HCT116 (cell line): ENCODE data around the gene FAM53B. TPM values are rescaled to one million over a fixed set of nuclear protein-coding genes. Genes with fewer than 3 reads are reported as not detected.

ENCODE experiments used
- ATAC-seq: fragments of 200-7000 bp; cut with Tn5 transposase; 2 replicates; pipeline ENCODE4 v1.9.1; 2020; ENCODE audit warnings: mild to moderate bottlenecking, moderate library complexity
- BruUV-seq: library from RNA; stranded (reverse); fragments of 400-500 nt; replicated peaks from 2 replicates; lab custom pipeline; 2021; lab: Mats Ljungman, UMichigan
- CTCF ChIA-PET: fragments of 300-600 bp; sonication (Branson Sonifier 250); formaldehyde crosslinking; loops from one replicate; lab custom pipeline; 2021; ENCODE audit warnings: antibody characterized with exemption; lab: Charles Lee
- POLR2A ChIA-PET: fragments of 300-600, 350-600 bp; sonication (Branson Sonifier 250); formaldehyde crosslinking; loops from one replicate; lab custom pipeline; 2021; ENCODE audit warnings: antibody characterized with exemption; lab: Charles Lee
- RAD21 ChIA-PET, 2 experiments: fragments of 300-600 bp; sonication (Branson Sonifier 250); formaldehyde crosslinking; loops; one replicate each; lab custom pipeline; 2023; ENCODE audit warnings: low total read pairs in 2 of 2; ENCODE audit not compliant: uncharacterized antibody in 2 of 2, unreplicated experiment in 2 of 2, low non-redundant PET in 1 of 2; lab: Charles Lee
- DNase-seq: peaks from one replicate; pipeline ENCODE4 v3.0.0-alpha.2; 2010; ENCODE audit warnings: low read depth, low spot score
- H2AFZ ChIP-seq: fragments of 200-600 bp; shearing (Covaris generic), sonication (generic); 2 replicates; pipeline ENCODE4 v1.6.1; 2017; ENCODE audit warnings: low read depth, mixed run types, mixed read lengths, antibody characterized with exemption, low read length; ENCODE audit not compliant: poor library complexity, severe bottlenecking
- H3K27ac ChIP-seq: 2 replicates; pipeline ENCODE4 v1.5.1; 2012; ENCODE audit warnings: low read depth, low read length
- H3K27me3 ChIP-seq: fragments of 200-600 bp; sonication (generic); 2 replicates; pipeline ENCODE4 v1.6.1; 2016; ENCODE audit warnings: mixed run types, low read length, mixed read lengths; ENCODE audit not compliant: insufficient read depth
- H3K36me3 ChIP-seq, 2 experiments: fragments of 200-500 bp in 1 of 2; fragments of 200-600 bp in 1 of 2; sonication (Bioruptor generic) in 1 of 2; sonication (generic) in 1 of 2; 2 replicates each; pipeline versions ENCODE4 v1.5.1 to v1.6.1; 2014 to 2016; ENCODE audit warnings: low read length in 2 of 2, inconsistent platforms in 1 of 2, mixed read lengths in 1 of 2, mixed run types in 1 of 2; ENCODE audit not compliant: insufficient read depth in 2 of 2, control insufficient read depth in 1 of 2
- H3K4me1 ChIP-seq, 2 experiments: fragments of 200-600 bp in 1 of 2; sonication (generic) in 1 of 2; 2 replicates each; pipeline versions ENCODE4 v1.5.1 to v1.6.1; 2012 to 2017; ENCODE audit warnings: low read length in 2 of 2, inconsistent platforms in 1 of 2, mild to moderate bottlenecking in 1 of 2, mixed read lengths in 1 of 2, mixed run types in 1 of 2, moderate library complexity in 1 of 2; ENCODE audit not compliant: insufficient read depth in 2 of 2, control insufficient read depth in 1 of 2
- H3K4me2 ChIP-seq: fragments of 200-600 bp; sonication (generic); 2 replicates; pipeline ENCODE4 v1.6.1; 2017; ENCODE audit warnings: mixed run types, low read length, mixed read lengths
- H3K4me3 ChIP-seq, 2 experiments: fragments of 200-600 bp in 1 of 2; sonication (generic) in 1 of 2; replicated peaks in 1 of 2; 2 replicates each; pipeline ENCODE4 v1.5.1; 2011 to 2016; ENCODE audit warnings: low read length in 2 of 2, control low read depth in 1 of 2, low read depth in 1 of 2, mild to moderate bottlenecking in 1 of 2, mixed read lengths in 1 of 2, mixed run types in 1 of 2
- H3K79me2 ChIP-seq: fragments of 200-600 bp; sonication (generic); 2 replicates; pipeline ENCODE4 v1.6.1; 2017; ENCODE audit warnings: mild to moderate bottlenecking, mixed run types, low read length, moderate library complexity, mixed read lengths; ENCODE audit not compliant: insufficient read depth
- H3K9ac ChIP-seq: fragments of 200-600 bp; sonication (generic); 2 replicates; pipeline ENCODE4 v1.6.1; 2016; ENCODE audit warnings: low read length, mixed read lengths
- H3K9me2 ChIP-seq: fragments of 200-600 bp; sonication (generic), shearing (Covaris generic); 2 replicates; pipeline ENCODE4 v1.6.1; 2017; ENCODE audit warnings: mixed run types, mild to moderate bottlenecking, moderate library complexity; ENCODE audit not compliant: insufficient read depth
- H3K9me3 ChIP-seq, 2 experiments: fragments of 200-500 bp in 1 of 2; fragments of 200-600 bp in 1 of 2; sonication (Bioruptor generic) in 1 of 2; sonication (generic) in 1 of 2; 2 replicates each; pipeline ENCODE4 v1.6.1; 2014 to 2017; ENCODE audit warnings: low read length in 2 of 2, mixed read lengths in 2 of 2, inconsistent platforms in 1 of 2, low read depth in 1 of 2, mild to moderate bottlenecking in 1 of 2, mixed run types in 1 of 2, moderate library complexity in 1 of 2; ENCODE audit not compliant: control insufficient read depth in 1 of 2, insufficient read depth in 1 of 2
- H4K20me1 ChIP-seq: fragments of 200-600 bp; sonication (generic), shearing (Covaris generic); 2 replicates; pipeline ENCODE4 v1.6.1; 2017; ENCODE audit warnings: mixed run types, mild to moderate bottlenecking, moderate library complexity; ENCODE audit not compliant: insufficient read depth
- CBX3 ChIP-seq: IDR thresholded peaks from 2 replicates; pipeline ENCODE4 v1.6.1; 2012; ENCODE audit warnings: low read depth
- CEBPB ChIP-seq: IDR thresholded peaks from 2 replicates; pipeline ENCODE4 v1.6.1; 2012; ENCODE audit warnings: low read depth
- ELF1 ChIP-seq: IDR thresholded peaks from 2 replicates; pipeline ENCODE4 v1.6.1; 2012; ENCODE audit warnings: low read depth, borderline replicate concordance
- EZH2 ChIP-seq: fragments of 200-600 bp; sonication (generic); IDR thresholded peaks from 2 replicates; pipeline ENCODE4 v1.6.1; 2017; ENCODE audit warnings: antibody characterized with exemption, mixed run types
- EZH2phosphoT487 ChIP-seq: fragments of 200-600 bp; IDR thresholded peaks from 2 replicates; pipeline ENCODE4 v1.6.1; 2018; ENCODE audit warnings: antibody characterized with exemption, borderline replicate concordance
- FOSL1 ChIP-seq: IDR thresholded peaks from 2 replicates; pipeline ENCODE4 v1.6.1; 2012; ENCODE audit warnings: low read depth
- JUND ChIP-seq: IDR thresholded peaks from 2 replicates; pipeline ENCODE4 v1.6.1; 2012
- POLR2A ChIP-seq: IDR thresholded peaks from 2 replicates; pipeline ENCODE4 v1.7.0; 2011; ENCODE audit warnings: borderline replicate concordance; ENCODE audit not compliant: insufficient read depth, insufficient read length; ENCODE audit errors: extremely low read depth
- POLR2AphosphoS5 ChIP-seq: IDR thresholded peaks from 2 replicates; pipeline ENCODE4 v1.6.1; 2011; ENCODE audit warnings: mild to moderate bottlenecking, low read depth, low read length, moderate library complexity
- RAD21 ChIP-seq: IDR thresholded peaks from 2 replicates; pipeline ENCODE4 v1.6.1; 2012; ENCODE audit warnings: low read depth, mild to moderate bottlenecking
- SRF ChIP-seq: IDR thresholded peaks from 2 replicates; pipeline ENCODE4 v1.6.1; 2012; ENCODE audit warnings: low read depth
- TCF7L2 ChIP-seq: IDR thresholded peaks from 2 replicates; pipeline ENCODE4 v1.7.0; 2011; ENCODE audit warnings: borderline replicate concordance, inconsistent platforms; ENCODE audit not compliant: insufficient read depth, insufficient read length; ENCODE audit errors: extremely low read depth
- YY1 ChIP-seq: IDR thresholded peaks from 2 replicates; pipeline ENCODE4 v1.6.1; 2011; ENCODE audit warnings: low read length, low read depth, moderate library complexity, mild to moderate bottlenecking; ENCODE audit not compliant: insufficient replicate concordance; ENCODE audit errors: extremely low read depth
- ZNF274 ChIP-seq: fragments of 200-500 bp; sonication (Bioruptor generic); IDR thresholded peaks from 2 replicates; pipeline ENCODE4 v1.6.1; 2014; ENCODE audit warnings: mild to moderate bottlenecking, low read depth, low read length, inconsistent platforms
- intact Hi-C: fragments of 100-400 bp; cut with micrococcal nuclease; formaldehyde crosslinking; loops from 2 replicates; pipeline ENCODE4 v1.10.0; 2022
- total RNA-seq: library from RNA; stranded (reverse); gene quantifications from one replicate; pipeline ENCODE4 v1.2.1, GENCODE V29; 2021; ENCODE audit not compliant: unreplicated experiment
- TF ChIP-seq, protein P1 (sequence below), 3 experiments: fragments of 200-600 bp in 1 of 3; sonication (generic) in 1 of 3; IDR thresholded peaks in 2 of 3; conservative IDR thresholded peaks in 1 of 3; 2 replicates each; pipeline ENCODE4 v1.5.1; 2012 to 2017; ENCODE audit warnings: low read depth in 2 of 3, low read length in 2 of 3, antibody characterized with exemption in 1 of 3, borderline replicate concordance in 1 of 3, control low read depth in 1 of 3, mild to moderate bottlenecking in 1 of 3, mixed read lengths in 1 of 3, mixed run types in 1 of 3, moderate library complexity in 1 of 3; ENCODE audit not compliant: insufficient read depth in 1 of 3
- TF ChIP-seq, protein P2 (sequence below): IDR thresholded peaks from 2 replicates; pipeline ENCODE4 v1.6.1; 2011; ENCODE audit warnings: mild to moderate bottlenecking, low read length, moderate library complexity; ENCODE audit not compliant: insufficient replicate concordance; ENCODE audit errors: extremely low read depth
- TF ChIP-seq, protein P3 (sequence below): IDR thresholded peaks from 2 replicates; pipeline ENCODE4 v1.6.1; 2012
- TF ChIP-seq, protein P4 (sequence below): IDR thresholded peaks from 2 replicates; pipeline ENCODE4 v1.6.1; 2012; ENCODE audit warnings: low read depth
- TF ChIP-seq, protein P5 (sequence below): IDR thresholded peaks from 2 replicates; pipeline ENCODE4 v1.6.1; 2012

FAM53B gene
- total RNA-seq, 1 experiment from 2014 or later, result 19.6 TPM

DNA sequence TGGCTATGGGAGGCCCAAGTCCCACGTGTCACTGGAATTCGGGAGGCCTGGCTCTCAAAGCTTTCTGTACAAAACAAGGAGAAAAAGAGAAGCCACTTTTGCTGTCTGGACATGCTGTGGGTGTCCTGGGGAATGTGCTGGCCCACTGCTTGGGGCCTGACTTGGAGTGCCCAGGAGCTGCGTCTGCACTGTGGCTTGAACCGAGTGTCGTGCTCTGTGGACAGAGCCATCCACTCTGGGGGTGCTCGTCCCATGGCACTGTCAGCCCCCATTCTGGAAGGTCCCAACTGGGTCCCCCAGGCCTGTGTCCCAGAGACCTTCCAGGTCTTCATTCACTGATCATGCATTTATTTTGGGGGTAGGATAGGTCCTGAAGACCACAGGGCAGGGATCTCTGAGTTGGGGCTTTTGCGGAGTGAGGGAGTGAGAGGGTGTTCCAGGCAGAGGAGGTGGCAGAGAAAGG is 144.6 kb downstream of the FAM53B start:
- intact Hi-C loops, result no loop called here
- no peaks in the 10 kb centered on the region for H3K36me3 ChIP-seq
- no peaks in the 10 kb centered on the region for H4K20me1 ChIP-seq
- RAD21 ChIA-PET, result no interaction called here
- no peak overlapping the region for H3K4me3 ChIP-seq
- H3K4me1 ChIP-seq, result peaks cover 8 to 10% of the 10 kb centered on the region in 2 experiments; a peak in 2 of 4 replicates
- H3K4me2 ChIP-seq, result no peak overlapping the region
- ATAC-seq, result no peak
- BruUV-seq, result no TSS peak
- POLR2A ChIA-PET, result no interaction called here
- H3K27me3 ChIP-seq, result no peaks in the 10 kb centered on the region
- TF ChIP-seq ZNF274 (no peak), EZH2phosphoT487 (no peak), SRF (no peak), RAD21 (no peak), YY1 (no peak), POLR2AphosphoS5 (no peak), JUND (no peak), POLR2A (no peak), FOSL1 (no peak), TCF7L2 (no peak), EZH2 (no peak), ELF1 (no peak), CEBPB (no peak), CBX3 (no peak)
- TF ChIP-seq, protein P1, sequence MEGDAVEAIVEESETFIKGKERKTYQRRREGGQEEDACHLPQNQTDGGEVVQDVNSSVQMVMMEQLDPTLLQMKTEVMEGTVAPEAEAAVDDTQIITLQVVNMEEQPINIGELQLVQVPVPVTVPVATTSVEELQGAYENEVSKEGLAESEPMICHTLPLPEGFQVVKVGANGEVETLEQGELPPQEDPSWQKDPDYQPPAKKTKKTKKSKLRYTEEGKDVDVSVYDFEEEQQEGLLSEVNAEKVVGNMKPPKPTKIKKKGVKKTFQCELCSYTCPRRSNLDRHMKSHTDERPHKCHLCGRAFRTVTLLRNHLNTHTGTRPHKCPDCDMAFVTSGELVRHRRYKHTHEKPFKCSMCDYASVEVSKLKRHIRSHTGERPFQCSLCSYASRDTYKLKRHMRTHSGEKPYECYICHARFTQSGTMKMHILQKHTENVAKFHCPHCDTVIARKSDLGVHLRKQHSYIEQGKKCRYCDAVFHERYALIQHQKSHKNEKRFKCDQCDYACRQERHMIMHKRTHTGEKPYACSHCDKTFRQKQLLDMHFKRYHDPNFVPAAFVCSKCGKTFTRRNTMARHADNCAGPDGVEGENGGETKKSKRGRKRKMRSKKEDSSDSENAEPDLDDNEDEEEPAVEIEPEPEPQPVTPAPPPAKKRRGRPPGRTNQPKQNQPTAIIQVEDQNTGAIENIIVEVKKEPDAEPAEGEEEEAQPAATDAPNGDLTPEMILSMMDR (IDR thresholded peaks at IDR 0.05 in 2 of 3, conservative IDR thresholded peaks at IDR 0.05 in 1 of 3; ENCODE audit: borderline replicate concordance in 1 of 3, insufficient read depth in 1 of 3, low read depth in 2 of 3, low read length in 2 of 3), result no peak
- TF ChIP-seq, protein P2, sequence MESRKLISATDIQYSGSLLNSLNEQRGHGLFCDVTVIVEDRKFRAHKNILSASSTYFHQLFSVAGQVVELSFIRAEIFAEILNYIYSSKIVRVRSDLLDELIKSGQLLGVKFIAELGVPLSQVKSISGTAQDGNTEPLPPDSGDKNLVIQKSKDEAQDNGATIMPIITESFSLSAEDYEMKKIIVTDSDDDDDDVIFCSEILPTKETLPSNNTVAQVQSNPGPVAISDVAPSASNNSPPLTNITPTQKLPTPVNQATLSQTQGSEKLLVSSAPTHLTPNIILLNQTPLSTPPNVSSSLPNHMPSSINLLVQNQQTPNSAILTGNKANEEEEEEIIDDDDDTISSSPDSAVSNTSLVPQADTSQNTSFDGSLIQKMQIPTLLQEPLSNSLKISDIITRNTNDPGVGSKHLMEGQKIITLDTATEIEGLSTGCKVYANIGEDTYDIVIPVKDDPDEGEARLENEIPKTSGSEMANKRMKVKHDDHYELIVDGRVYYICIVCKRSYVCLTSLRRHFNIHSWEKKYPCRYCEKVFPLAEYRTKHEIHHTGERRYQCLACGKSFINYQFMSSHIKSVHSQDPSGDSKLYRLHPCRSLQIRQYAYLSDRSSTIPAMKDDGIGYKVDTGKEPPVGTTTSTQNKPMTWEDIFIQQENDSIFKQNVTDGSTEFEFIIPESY, result no peak
- TF ChIP-seq, protein P3, sequence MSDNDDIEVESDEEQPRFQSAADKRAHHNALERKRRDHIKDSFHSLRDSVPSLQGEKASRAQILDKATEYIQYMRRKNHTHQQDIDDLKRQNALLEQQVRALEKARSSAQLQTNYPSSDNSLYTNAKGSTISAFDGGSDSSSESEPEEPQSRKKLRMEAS, result no peak
- TF ChIP-seq, protein P4, sequence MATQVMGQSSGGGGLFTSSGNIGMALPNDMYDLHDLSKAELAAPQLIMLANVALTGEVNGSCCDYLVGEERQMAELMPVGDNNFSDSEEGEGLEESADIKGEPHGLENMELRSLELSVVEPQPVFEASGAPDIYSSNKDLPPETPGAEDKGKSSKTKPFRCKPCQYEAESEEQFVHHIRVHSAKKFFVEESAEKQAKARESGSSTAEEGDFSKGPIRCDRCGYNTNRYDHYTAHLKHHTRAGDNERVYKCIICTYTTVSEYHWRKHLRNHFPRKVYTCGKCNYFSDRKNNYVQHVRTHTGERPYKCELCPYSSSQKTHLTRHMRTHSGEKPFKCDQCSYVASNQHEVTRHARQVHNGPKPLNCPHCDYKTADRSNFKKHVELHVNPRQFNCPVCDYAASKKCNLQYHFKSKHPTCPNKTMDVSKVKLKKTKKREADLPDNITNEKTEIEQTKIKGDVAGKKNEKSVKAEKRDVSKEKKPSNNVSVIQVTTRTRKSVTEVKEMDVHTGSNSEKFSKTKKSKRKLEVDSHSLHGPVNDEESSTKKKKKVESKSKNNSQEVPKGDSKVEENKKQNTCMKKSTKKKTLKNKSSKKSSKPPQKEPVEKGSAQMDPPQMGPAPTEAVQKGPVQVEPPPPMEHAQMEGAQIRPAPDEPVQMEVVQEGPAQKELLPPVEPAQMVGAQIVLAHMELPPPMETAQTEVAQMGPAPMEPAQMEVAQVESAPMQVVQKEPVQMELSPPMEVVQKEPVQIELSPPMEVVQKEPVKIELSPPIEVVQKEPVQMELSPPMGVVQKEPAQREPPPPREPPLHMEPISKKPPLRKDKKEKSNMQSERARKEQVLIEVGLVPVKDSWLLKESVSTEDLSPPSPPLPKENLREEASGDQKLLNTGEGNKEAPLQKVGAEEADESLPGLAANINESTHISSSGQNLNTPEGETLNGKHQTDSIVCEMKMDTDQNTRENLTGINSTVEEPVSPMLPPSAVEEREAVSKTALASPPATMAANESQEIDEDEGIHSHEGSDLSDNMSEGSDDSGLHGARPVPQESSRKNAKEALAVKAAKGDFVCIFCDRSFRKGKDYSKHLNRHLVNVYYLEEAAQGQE, result no peak
- TF ChIP-seq, protein P5, sequence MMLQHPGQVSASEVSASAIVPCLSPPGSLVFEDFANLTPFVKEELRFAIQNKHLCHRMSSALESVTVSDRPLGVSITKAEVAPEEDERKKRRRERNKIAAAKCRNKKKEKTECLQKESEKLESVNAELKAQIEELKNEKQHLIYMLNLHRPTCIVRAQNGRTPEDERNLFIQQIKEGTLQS, result no peak
- TF ChIP-seq, all 23 proteins: peak for 0
- H3K27ac ChIP-seq, result no peak overlapping the region
- no peaks in the 10 kb centered on the region for H3K9me2 ChIP-seq
- no peak overlapping the region for H3K9ac ChIP-seq
- H3K79me2 ChIP-seq, result no peaks in the 10 kb centered on the region
- CTCF ChIA-PET, result no interaction called here
- H2AFZ ChIP-seq, result no peak overlapping the region
- no peak for DNase-seq
- H3K9me3 ChIP-seq, result no peaks in the 10 kb centered on the region
